ENCODE measurements around the gene LGMN. TPM values are rescaled to one million over a fixed set of nuclear protein-coding genes. Genes with fewer than 3 reads are reported as not detected.

LGMN gene
- total and polyA plus RNA-seq, 2 experiments from 2014 or later, result 205 to 243 TPM

- no peak for TF ChIP-seq CTCF (IDR thresholded peaks at IDR 0.05; ENCODE audit: low read depth, low read length)
- H3K27ac ChIP-seq, result no peak overlapping the region
Measured at GRCh38 chr14:92659765-92660561, 88.5 kb downstream of the LGMN start.

GRCh38 chr14:92658684-92659083 is 89.7 kb downstream of the LGMN start:
- Histone ChIP-seq H3K4me1 (ENCODE audit: low read depth) (no peaks in the 10 kb centered on the region), H3K36me3 (no peaks in the 10 kb centered on the region), H3K9me3 (ENCODE audit: low read depth) (no peaks in the 10 kb centered on the region), H3K27ac (no peak overlapping the region), H3K27me3 (no peaks in the 10 kb centered on the region), H3K4me3 (no peak overlapping the region)
- DNase-seq (ENCODE audit: low read depth in 1 of 2, low spot score in 1 of 2), result no peak
- no peak for TF ChIP-seq CTCF (IDR thresholded peaks at IDR 0.05; ENCODE audit: low read depth, low read length)

More at GRCh38 chr14:92659765-92660561, 88.5 kb downstream of the LGMN start:
- no peaks in the 10 kb centered on the region for H3K27me3 ChIP-seq
- no peak overlapping the region for H3K4me3 ChIP-seq
- DNase-seq (ENCODE audit: low read depth in 1 of 2, low spot score in 1 of 2), result peak in 1 of 2 donors; percentile 76
- H3K9me3 ChIP-seq (ENCODE audit: low read depth), result no peaks in the 10 kb centered on the region
- no peaks in the 10 kb centered on the region for H3K4me1 ChIP-seq (ENCODE audit: low read depth)
- no peaks in the 10 kb centered on the region for H3K36me3 ChIP-seq

DNA sequence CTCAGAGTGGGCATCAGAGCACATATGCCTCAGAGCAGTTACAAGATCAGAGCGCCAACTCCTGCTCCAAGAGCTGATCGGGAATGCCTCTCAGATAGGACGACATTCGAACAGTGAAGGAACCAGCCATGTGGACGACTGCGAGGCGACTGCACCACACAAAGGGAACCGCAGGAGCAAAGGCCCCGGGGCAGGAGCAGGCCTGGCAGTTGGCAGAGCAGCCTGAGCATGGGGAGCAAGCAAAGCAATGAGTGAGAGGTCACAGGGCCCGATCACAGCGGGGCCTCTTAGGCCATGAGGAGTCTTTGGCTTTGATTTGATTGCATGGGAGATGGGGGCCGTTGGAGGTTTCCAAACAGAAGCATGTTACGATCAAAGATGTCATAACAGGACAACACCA is 90.3 kb downstream of the LGMN start:
- Histone ChIP-seq H3K27ac (no peak overlapping the region), H3K4me1 (ENCODE audit: low read depth) (no peaks in the 10 kb centered on the region), H3K36me3 (no peaks in the 10 kb centered on the region), H3K4me3 (no peak overlapping the region), H3K27me3 (no peaks in the 10 kb centered on the region), H3K9me3 (ENCODE audit: low read depth) (no peaks in the 10 kb centered on the region)
- no peak for TF ChIP-seq CTCF (IDR thresholded peaks at IDR 0.05; ENCODE audit: low read depth, low read length)
- no peak for DNase-seq (ENCODE audit: low read depth in 1 of 2, low spot score in 1 of 2)

DNA sequence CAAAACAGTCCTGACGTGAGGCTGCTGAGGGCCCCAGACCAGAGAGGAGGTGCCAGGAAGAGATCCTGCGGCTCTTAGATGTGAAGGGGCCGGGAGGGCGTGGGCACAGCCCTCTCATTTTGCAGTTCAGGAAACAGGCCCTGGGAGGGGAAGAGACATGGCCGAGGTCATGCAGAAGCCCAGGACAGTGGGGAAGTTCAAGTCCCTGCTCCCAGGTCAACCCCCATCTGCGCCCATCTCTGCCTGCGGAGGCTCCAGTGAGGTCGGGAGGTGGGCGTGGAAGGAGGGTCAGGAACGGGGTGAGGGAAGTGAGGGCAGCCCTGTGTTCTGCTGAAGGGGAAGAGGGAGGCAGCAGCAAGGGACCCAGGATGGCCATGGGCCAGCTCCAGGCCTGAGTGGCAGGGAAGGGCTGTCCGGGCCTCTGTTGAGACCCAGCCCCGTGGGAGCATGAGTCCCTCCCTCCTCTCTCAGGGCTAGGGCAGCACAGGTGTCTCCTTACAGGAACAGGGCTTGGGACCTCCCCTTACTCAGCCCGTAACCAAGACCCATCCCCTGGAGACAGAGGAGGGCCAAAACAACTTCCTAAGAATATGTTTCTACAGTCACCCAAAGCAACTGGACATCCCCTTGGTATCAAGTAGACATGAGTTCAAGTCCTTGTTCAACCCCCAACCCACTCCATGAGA is 90.8 kb downstream of the LGMN start:
- no peaks in the 10 kb centered on the region for H3K36me3 ChIP-seq
- H3K9me3 ChIP-seq (ENCODE audit: low read depth), result no peaks in the 10 kb centered on the region
- no peaks in the 10 kb centered on the region for H3K4me1 ChIP-seq (ENCODE audit: low read depth)
- no peak overlapping the region for H3K27ac ChIP-seq
- H3K4me3 ChIP-seq, result no peak overlapping the region
- no peak for TF ChIP-seq CTCF (IDR thresholded peaks at IDR 0.05; ENCODE audit: low read depth, low read length)
- no peak for DNase-seq (ENCODE audit: low read depth in 1 of 2, low spot score in 1 of 2)
- H3K27me3 ChIP-seq, result no peaks in the 10 kb centered on the region

DNA sequence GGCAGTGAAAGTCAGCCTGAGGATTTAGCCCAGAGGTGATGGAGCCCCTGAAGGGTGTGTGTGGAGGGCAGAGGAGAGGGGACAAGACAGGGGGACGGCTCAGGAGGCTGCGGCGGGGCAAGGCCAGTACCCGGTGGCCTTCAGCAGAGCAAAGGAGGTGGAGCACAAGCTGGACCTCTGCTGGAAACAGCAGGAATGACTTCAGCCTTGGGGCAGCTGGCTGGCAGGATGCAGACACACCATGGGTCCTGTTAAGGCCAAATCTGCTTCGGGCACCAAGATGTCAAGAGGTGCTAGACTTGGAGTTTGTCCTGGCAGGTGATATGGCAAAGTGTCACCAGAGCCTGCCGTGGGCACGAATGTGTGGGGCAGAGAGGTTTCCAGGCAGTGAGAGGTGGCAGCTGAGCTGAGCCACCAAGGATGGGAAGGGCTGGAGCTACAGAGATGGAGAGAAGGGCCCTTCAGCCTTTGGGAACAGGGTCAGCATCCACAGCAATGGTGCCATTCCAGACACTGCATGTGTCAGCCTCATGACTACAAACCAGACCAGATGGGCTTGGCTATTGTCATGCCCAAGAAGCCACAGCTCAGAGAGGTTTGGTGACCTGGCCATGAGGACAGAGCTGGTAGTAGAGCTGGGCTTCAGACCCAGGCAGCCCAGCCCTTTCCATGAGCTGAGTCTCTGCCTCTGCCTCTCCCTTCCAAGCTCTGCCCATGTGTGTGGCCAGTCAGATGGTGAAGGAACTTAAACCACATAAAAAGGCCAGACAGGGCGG is 91.9 kb downstream of the LGMN start:
- no peak for TF ChIP-seq CTCF (IDR thresholded peaks at IDR 0.05; ENCODE audit: low read depth, low read length)
- Histone ChIP-seq H3K9me3 (ENCODE audit: low read depth) (no peaks in the 10 kb centered on the region), H3K36me3 (no peaks in the 10 kb centered on the region), H3K27me3 (no peaks in the 10 kb centered on the region), H3K27ac (no peak overlapping the region), H3K4me1 (ENCODE audit: low read depth) (no peaks in the 10 kb centered on the region), H3K4me3 (no peak overlapping the region)
- DNase-seq (ENCODE audit: low read depth in 1 of 2, low spot score in 1 of 2), result no peak
